Measurements from ENCODE around the gene IKZF4.
"Not testable (repeated sequence)": the region's sequence is repeated elsewhere in the genome, so short reads cannot be mapped to it uniquely, and the experiment has no call there.

Gene IKZF4

GRCh38 chr12:55972911-55973598 is 47.8 kb upstream of the IKZF4 start:
- ATAC-seq: peak; percentile 1; the same call in 1 of the 3 replicates
- TF ChIP-seq ZNF565 (CRISPR knock-in tag; conservative IDR thresholded peaks at IDR 0.05; ENCODE audit: low read depth) (no peak), CSDC2 (CRISPR knock-in tag; IDR thresholded peaks at IDR 0.05) (no peak), SNAI2 (CRISPR knock-in tag; IDR thresholded peaks at IDR 0.05) (no peak), ARNTL (CRISPR knock-in tag; IDR thresholded peaks at IDR 0.05; ENCODE audit: borderline replicate concordance, low read depth) (no peak)

GRCh38 chr12:55973599-55974307 is 47.1 kb upstream of the IKZF4 start, which contains the start of gene RAB5B:
Gene RAB5B (plus strand): TSS chr12:55974078. CDS start chr12:55986961, 12,883 bp downstream.
- TF ChIP-seq TCF4 (CRISPR knock-in tag; IDR thresholded peaks at IDR 0.05; ENCODE audit: borderline replicate concordance) (no peak), CREB5 (CRISPR knock-in tag; IDR thresholded peaks at IDR 0.05; ENCODE audit: low read depth) (no peak), ZNF565 (CRISPR knock-in tag; conservative IDR thresholded peaks at IDR 0.05; ENCODE audit: low read depth) (no peak), PATZ1 (CRISPR knock-in tag; IDR thresholded peaks at IDR 0.05; ENCODE audit: borderline replicate concordance) (no peak), TSHZ2 (CRISPR knock-in tag; IDR thresholded peaks at IDR 0.05) (no peak)
- ATAC-seq: peak; percentile 95

GRCh38 chr12:55974308-55974730 is 46.5 kb upstream of the IKZF4 start:
- TF ChIP-seq ZNF70 (CRISPR knock-in tag; IDR thresholded peaks at IDR 0.05): no peak
- no peak for TF ChIP-seq GLIS3 (CRISPR knock-in tag; IDR thresholded peaks at IDR 0.05)
- peak; percentile 65 for ATAC-seq

- no peak for TF ChIP-seq TCF4 (CRISPR knock-in tag; IDR thresholded peaks at IDR 0.05; ENCODE audit: borderline replicate concordance)
- TF ChIP-seq RARB (CRISPR knock-in tag; IDR thresholded peaks at IDR 0.05): no peak
- ATAC-seq: no peak
Measured at GRCh38 chr12:55978393-55978792, 42.5 kb upstream of the IKZF4 start.

GRCh38 chr12:55979069-55979468 is 41.8 kb upstream of the IKZF4 start:
- ATAC-seq: no peak
- TF ChIP-seq CSRNP3 (CRISPR knock-in tag; IDR thresholded peaks at IDR 0.05) (no peak), ZNF8 (CRISPR knock-in tag; IDR thresholded peaks at IDR 0.05) (no peak), CSDC2 (CRISPR knock-in tag; IDR thresholded peaks at IDR 0.05) (no peak), BACH2 (CRISPR knock-in tag; IDR thresholded peaks at IDR 0.05; ENCODE audit: borderline replicate concordance) (no peak), ZC3H10 (CRISPR knock-in tag; IDR thresholded peaks at IDR 0.05) (no peak), PPARA (CRISPR knock-in tag; IDR thresholded peaks at IDR 0.05; ENCODE audit: borderline replicate concordance) (no peak), ISL1 (CRISPR knock-in tag; IDR thresholded peaks at IDR 0.05) (no peak), ESRRG (CRISPR knock-in tag; IDR thresholded peaks at IDR 0.05) (no peak)

GRCh38 chr12:55981882-55982281 is 39.0 kb upstream of the IKZF4 start:
- not testable (repeated sequence) for ATAC-seq

All from SK-N-SH treated with all-trans-retinoic acid at 6 μM for 48 hours (cell line).